Activated CD4-positive, alpha-beta T cell treated with anti-CD3 and anti-CD28 coated beads for 4 hours (primary cell): Measurements from ENCODE around the gene NBPF11.
"Not testable (repeated sequence)": the region's sequence is repeated elsewhere in the genome, so short reads cannot be mapped to it uniquely, and the experiment has no call there.

Experiments used
- DNase-seq, 2 donors: peaks; one replicate each; pipeline ENCODE4 v3.0.0-alpha.2; 2020

Gene NBPF11

GRCh38 chr1:148151911-148152656 is at the start of gene NBPF11:
TSS of gene NBPF11 (minus strand) at chr1:148152281. CDS start at chr1:148127003, 25,278 bp downstream.
- DNase-seq: peak; percentile 70

- not testable (repeated sequence) for DNase-seq
Observed at GRCh38 chr1:148197396-148197795, 45.3 kb upstream of the NBPF11 start.

GRCh38 chr1:148196949-148197348 is 44.9 kb upstream of the NBPF11 start:
- not testable (repeated sequence) for DNase-seq

- DNase-seq: not testable (repeated sequence)
Observed at GRCh38 chr1:148195115-148195514, 43.0 kb upstream of the NBPF11 start.

- not testable (repeated sequence) for DNase-seq
Observed at GRCh38 chr1:148188768-148189167, 36.7 kb upstream of the NBPF11 start.

- DNase-seq: not testable (repeated sequence)
Observed at GRCh38 chr1:148178682-148179081, 26.6 kb upstream of the NBPF11 start.

GRCh38 chr1:148175414-148175813 is 23.3 kb upstream of the NBPF11 start:
- DNase-seq: not testable (repeated sequence)

GRCh38 chr1:148171995-148172394 is 19.9 kb upstream of the NBPF11 start:
- DNase-seq: not testable (repeated sequence)

- no peak for DNase-seq
Observed at GRCh38 chr1:148166558-148167492, 14.7 kb upstream of the NBPF11 start.

- no peak for DNase-seq
Observed at GRCh38 chr1:148162363-148162762, 10.3 kb upstream of the NBPF11 start.

GRCh38 chr1:148161053-148161901 is 9.2 kb upstream of the NBPF11 start:
- DNase-seq: no peak

- DNase-seq: no peak
Observed at GRCh38 chr1:148160343-148161052, 8.4 kb upstream of the NBPF11 start.

GRCh38 chr1:148160048-148160342 is 7.9 kb upstream of the NBPF11 start:
- no peak for DNase-seq

GRCh38 chr1:148158341-148159003 is 6.4 kb upstream of the NBPF11 start:
- DNase-seq: no peak

GRCh38 chr1:148157803-148158202 is 5.7 kb upstream of the NBPF11 start:
- DNase-seq: not testable (repeated sequence)

GRCh38 chr1:148155494-148156275 is 3.6 kb upstream of the NBPF11 start:
- DNase-seq: not testable (repeated sequence)

GRCh38 chr1:148152795-148153194 is 714 bp upstream of the NBPF11 start:
- DNase-seq: not testable (repeated sequence)

GRCh38 chr1:148151371-148151819 is 686 bp downstream of the NBPF11 start:
- not testable (repeated sequence) for DNase-seq

GRCh38 chr1:148150945-148151344 is 1.1 kb downstream of the NBPF11 start:
- DNase-seq: not testable (repeated sequence)

- not testable (repeated sequence) for DNase-seq
Observed at GRCh38 chr1:148150014-148150413, 2.1 kb downstream of the NBPF11 start.
